Sigmoid colon (tissue), 4 donors: Measurements from ENCODE around the gene LNPEP.

Experiments used
- EP300 ChIP-seq, 4 donors: sonication (generic); formaldehyde crosslinking; IDR thresholded peaks; one replicate each; pipeline ENCODE4 v1.6.1; 2017; ENCODE audit warnings: antibody characterized with exemption in 4 of 4
- POLR2A ChIP-seq, 2 donors: fragments of 450-650 bp; IDR thresholded peaks; one replicate each; pipeline ENCODE4 v1.6.1; 2016; ENCODE audit warnings: antibody characterized with exemption in 2 of 2, mild to moderate bottlenecking in 2 of 2, moderate library complexity in 2 of 2
- POLR2AphosphoS5 ChIP-seq, 4 donors: sonication (generic); formaldehyde crosslinking; IDR thresholded peaks; one replicate each; pipeline ENCODE4 v1.6.1; 2017; ENCODE audit warnings: antibody characterized with exemption in 4 of 4
- TF ChIP-seq, protein P1 (sequence below), 4 experiments: fragments of 450-650 bp in 3 of 4; fragments of 200-600 bp in 1 of 4; IDR thresholded peaks; one replicate each; pipeline ENCODE4 v1.5.1; 2016 to 2019; ENCODE audit warnings: antibody characterized with exemption in 4 of 4, mild to moderate bottlenecking in 3 of 4, moderate library complexity in 2 of 4

DNA sequence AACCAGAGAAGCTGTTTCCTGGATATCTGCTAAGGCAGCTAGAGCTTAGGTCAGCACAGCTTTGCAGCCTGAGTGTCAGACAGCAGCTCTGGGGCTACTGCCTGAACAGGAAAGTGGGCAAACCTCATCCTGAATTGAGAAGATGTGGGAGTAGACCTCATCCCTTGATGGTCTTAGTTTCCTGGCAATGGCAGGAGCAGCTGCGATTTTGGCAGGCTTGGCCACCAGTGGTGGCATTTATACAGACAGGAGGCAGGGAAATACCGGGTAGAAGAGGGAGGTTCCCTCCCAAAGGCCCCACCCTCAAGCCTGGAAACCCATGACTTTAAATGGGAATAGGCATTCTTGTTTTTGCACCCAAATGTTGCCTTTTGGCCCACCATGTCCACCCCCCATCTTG lies 136.8 kb downstream of the LNPEP start:
- TF ChIP-seq, protein P1, sequence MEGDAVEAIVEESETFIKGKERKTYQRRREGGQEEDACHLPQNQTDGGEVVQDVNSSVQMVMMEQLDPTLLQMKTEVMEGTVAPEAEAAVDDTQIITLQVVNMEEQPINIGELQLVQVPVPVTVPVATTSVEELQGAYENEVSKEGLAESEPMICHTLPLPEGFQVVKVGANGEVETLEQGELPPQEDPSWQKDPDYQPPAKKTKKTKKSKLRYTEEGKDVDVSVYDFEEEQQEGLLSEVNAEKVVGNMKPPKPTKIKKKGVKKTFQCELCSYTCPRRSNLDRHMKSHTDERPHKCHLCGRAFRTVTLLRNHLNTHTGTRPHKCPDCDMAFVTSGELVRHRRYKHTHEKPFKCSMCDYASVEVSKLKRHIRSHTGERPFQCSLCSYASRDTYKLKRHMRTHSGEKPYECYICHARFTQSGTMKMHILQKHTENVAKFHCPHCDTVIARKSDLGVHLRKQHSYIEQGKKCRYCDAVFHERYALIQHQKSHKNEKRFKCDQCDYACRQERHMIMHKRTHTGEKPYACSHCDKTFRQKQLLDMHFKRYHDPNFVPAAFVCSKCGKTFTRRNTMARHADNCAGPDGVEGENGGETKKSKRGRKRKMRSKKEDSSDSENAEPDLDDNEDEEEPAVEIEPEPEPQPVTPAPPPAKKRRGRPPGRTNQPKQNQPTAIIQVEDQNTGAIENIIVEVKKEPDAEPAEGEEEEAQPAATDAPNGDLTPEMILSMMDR (IDR thresholded peaks at IDR 0.05), result no peak
- TF ChIP-seq EP300 (IDR thresholded peaks at IDR 0.05), result no peak
- no peak for TF ChIP-seq POLR2A (IDR thresholded peaks at IDR 0.05)
- TF ChIP-seq POLR2AphosphoS5 (IDR thresholded peaks at IDR 0.05), result no peak
